Tibial nerve (tissue), 4 donors: ENCODE results near the gene GDF10. TPM values are rescaled to one million over a fixed set of nuclear protein-coding genes. Genes with fewer than 3 reads are reported as not detected.

Source experiments
- DNase-seq, 2 donors: peaks; one replicate each; pipeline ENCODE4 v3.0.0-alpha.2; 2019; ENCODE audit warnings: low spot score in 2 of 2
- H3K27ac ChIP-seq, 4 donors: fragments of 200-600 bp; sonication (generic) in 3 of 4; one replicate each; pipeline ENCODE4 v1.5.1; 2017 to 2019; ENCODE audit warnings: mild to moderate bottlenecking in 1 of 4
- H3K27me3 ChIP-seq, 2 donors: fragments of 200-600 bp; sonication (generic) in 1 of 2; one replicate each; pipeline versions ENCODE4 v1.5.1 to v1.6.0; 2017 to 2019
- H3K36me3 ChIP-seq, 3 donors: fragments of 200-600 bp; sonication (generic); one replicate each; pipeline ENCODE4 v1.5.1; 2018 to 2019
- H3K4me1 ChIP-seq, 4 donors: fragments of 200-600 bp; sonication (generic) in 3 of 4; one replicate each; pipeline ENCODE4 v1.5.1; 2017 to 2019
- H3K4me3 ChIP-seq, 4 donors: fragments of 200-600 bp; sonication (generic) in 3 of 4; one replicate each; pipeline ENCODE4 v1.5.1; 2017 to 2019; ENCODE audit warnings: mild to moderate bottlenecking in 1 of 4, moderate library complexity in 1 of 4
- H3K9me3 ChIP-seq, 4 donors: fragments of 200-600 bp; sonication (generic) in 3 of 4; one replicate each; pipeline ENCODE4 v1.5.1; 2017 to 2019
- EP300 ChIP-seq, 2 donors: sonication (generic); formaldehyde crosslinking; IDR thresholded peaks; one replicate each; pipeline ENCODE4 v1.6.1; 2017; ENCODE audit warnings: antibody characterized with exemption in 2 of 2, mild to moderate bottlenecking in 1 of 2
- POLR2A ChIP-seq, 2 donors: fragments of 450-650 bp; IDR thresholded peaks; one replicate each; pipeline ENCODE4 v1.6.1; 2017; ENCODE audit warnings: antibody characterized with exemption in 2 of 2, mild to moderate bottlenecking in 2 of 2, moderate library complexity in 2 of 2
- WGBS, 2 donors: methylation state at CpG; one replicate each; pipeline ENCODE4 v1.1.5; 2018; 5-methylcytosine and 5-hydroxymethylcytosine counted together
- total RNA-seq, 4 donors: library from RNA; depleted of rRNA; stranded (reverse); fragments of >200 nt; gene quantifications; one replicate each; pipeline ENCODE4 v1.1.0, GENCODE V29; 2016
- TF ChIP-seq, protein P1 (sequence below), 5 experiments: fragments of 200-600 bp in 3 of 5; fragments of 450-650 bp in 2 of 5; sonication (generic) in 3 of 5; IDR thresholded peaks; one replicate each; pipeline ENCODE4 v1.5.1; 2016 to 2019; ENCODE audit warnings: antibody characterized with exemption in 5 of 5, mild to moderate bottlenecking in 3 of 5, moderate library complexity in 2 of 5

GDF10 gene
- total RNA-seq, 4 donors from 2014 or later, result 10.2 to 48.2 (median 22.9) TPM

DNA sequence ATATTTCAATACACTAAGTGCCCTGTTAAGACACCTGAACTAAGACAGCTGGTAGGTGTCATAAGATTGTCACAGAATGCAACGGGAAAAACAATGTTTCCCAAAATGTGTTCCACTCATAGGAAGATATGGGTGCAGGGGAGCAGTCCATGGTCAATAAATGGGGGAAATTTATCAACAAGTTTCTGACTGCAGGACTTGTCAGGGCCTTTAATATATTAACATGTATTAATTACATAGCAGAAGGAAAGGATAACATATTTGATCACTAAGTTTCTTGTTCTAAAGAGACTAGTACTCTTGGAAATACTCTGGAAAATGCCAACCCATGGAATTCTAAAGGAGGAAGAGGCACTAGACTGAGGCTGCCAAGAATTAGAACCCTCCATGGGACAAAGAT, 54.9 kb downstream of the GDF10 start:
- Histone ChIP-seq H3K27me3 (no peaks in the 10 kb centered on the region), H3K9me3 (no peaks in the 10 kb centered on the region), H3K36me3 (no peaks in the 10 kb centered on the region), H3K4me3 (no peak overlapping the region), H3K4me1 (no peaks in the 10 kb centered on the region), H3K27ac (no peak overlapping the region)
- WGBS, 2 donors, result 93 to 96% methylated on average over 1 of the region's 1 CpG
- no peak for DNase-seq
- no peak for TF ChIP-seq POLR2A (IDR thresholded peaks at IDR 0.05)

DNA sequence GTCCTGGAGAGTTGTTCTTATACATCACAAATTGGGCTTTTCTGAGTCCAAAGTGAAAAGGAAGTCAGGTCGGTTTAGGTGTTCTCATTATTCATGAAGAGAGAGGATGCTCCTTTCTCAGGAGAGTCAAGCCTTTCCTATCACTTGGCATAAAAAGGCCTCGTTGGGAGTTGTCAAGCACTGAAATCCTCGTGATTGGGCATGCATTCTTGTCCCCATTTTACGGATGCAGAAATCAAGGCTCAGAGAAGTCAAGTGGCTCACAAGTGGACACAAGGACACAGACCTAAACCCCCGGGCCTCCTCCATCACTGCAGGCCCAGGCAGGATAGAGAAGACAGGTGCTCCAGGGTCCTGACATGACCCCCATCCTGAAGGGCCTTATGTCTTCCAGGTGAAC, 56.7 kb downstream of the GDF10 start:
- no peak overlapping the region for H3K4me3 ChIP-seq
- DNase-seq, result no peak
- no peaks in the 10 kb centered on the region for H3K27me3 ChIP-seq
- no peak overlapping the region for H3K27ac ChIP-seq
- no peaks in the 10 kb centered on the region for H3K9me3 ChIP-seq
- TF ChIP-seq, protein P1, sequence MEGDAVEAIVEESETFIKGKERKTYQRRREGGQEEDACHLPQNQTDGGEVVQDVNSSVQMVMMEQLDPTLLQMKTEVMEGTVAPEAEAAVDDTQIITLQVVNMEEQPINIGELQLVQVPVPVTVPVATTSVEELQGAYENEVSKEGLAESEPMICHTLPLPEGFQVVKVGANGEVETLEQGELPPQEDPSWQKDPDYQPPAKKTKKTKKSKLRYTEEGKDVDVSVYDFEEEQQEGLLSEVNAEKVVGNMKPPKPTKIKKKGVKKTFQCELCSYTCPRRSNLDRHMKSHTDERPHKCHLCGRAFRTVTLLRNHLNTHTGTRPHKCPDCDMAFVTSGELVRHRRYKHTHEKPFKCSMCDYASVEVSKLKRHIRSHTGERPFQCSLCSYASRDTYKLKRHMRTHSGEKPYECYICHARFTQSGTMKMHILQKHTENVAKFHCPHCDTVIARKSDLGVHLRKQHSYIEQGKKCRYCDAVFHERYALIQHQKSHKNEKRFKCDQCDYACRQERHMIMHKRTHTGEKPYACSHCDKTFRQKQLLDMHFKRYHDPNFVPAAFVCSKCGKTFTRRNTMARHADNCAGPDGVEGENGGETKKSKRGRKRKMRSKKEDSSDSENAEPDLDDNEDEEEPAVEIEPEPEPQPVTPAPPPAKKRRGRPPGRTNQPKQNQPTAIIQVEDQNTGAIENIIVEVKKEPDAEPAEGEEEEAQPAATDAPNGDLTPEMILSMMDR (IDR thresholded peaks at IDR 0.05), result no peak
- TF ChIP-seq POLR2A (IDR thresholded peaks at IDR 0.05) (no peak), EP300 (IDR thresholded peaks at IDR 0.05) (no peak)
- 80 to 88% methylated on average over 5 of the region's 5 CpGs for WGBS, 2 donors
- H3K36me3 ChIP-seq, result no peaks in the 10 kb centered on the region
- H3K4me1 ChIP-seq, result no peaks in the 10 kb centered on the region

DNA sequence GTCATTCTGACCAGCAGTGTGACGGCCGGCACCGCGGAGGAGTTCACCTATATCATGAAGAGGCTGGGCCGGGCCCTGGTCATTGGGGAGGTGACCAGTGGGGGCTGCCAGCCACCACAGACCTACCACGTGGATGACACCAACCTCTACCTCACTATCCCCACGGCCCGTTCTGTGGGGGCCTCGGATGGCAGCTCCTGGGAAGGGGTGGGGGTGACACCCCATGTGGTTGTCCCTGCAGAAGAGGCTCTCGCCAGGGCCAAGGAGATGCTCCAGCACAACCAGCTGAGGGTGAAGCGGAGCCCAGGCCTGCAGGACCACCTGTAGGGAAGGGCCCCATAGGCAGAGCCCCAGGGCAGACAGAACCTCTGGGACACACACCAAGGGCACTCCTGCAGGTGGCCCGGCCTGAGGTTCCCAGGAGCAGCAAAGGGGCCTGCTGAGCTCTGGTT, 57.2 kb downstream of the GDF10 start:
- 95 to 98% methylated on average over 5 to 12 of the region's 12 CpGs for WGBS, 2 donors
- TF ChIP-seq EP300 (IDR thresholded peaks at IDR 0.05) (no peak), POLR2A (IDR thresholded peaks at IDR 0.05) (no peak)
- TF ChIP-seq, protein P1 (IDR thresholded peaks at IDR 0.05), result no peak

DNA sequence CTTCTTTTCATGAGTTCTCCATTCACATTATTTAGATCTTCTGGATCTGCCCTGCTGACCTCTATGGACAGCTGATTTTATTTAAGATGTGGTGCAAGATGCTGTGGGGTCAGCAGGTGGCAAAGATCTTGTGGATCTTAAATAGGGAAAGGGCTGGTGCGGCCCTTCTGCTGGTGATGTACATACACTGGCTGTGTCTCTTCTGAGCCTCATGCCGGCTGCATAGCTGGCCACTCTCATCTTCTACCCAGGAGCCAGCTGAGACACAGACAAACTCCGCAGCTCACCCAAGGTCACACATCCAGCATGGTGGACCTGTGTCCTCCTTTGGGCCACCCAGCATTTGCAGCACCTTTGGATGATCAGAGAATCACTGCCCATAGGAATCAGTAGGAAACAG, 57.9 kb downstream of the GDF10 start:
- Histone ChIP-seq H3K36me3 (no peaks in the 10 kb centered on the region), H3K27ac (no peak overlapping the region), H3K27me3 (no peaks in the 10 kb centered on the region), H3K4me1 (no peaks in the 10 kb centered on the region), H3K9me3 (no peaks in the 10 kb centered on the region), H3K4me3 (no peak overlapping the region)
- WGBS, 2 donors, result 92 to 97% methylated on average over 3 of the region's 3 CpGs
- DNase-seq, result no peak
- no peak for TF ChIP-seq POLR2A (IDR thresholded peaks at IDR 0.05)
- no peak for TF ChIP-seq EP300 (IDR thresholded peaks at IDR 0.05)
- TF ChIP-seq, protein P1 (IDR thresholded peaks at IDR 0.05), result no peak

More for the DNA sequence above, 57.2 kb downstream of the GDF10 start:
- no peak overlapping the region for H3K27ac ChIP-seq
- no peak for DNase-seq
- no peaks in the 10 kb centered on the region for H3K27me3 ChIP-seq
- H3K9me3 ChIP-seq, result no peaks in the 10 kb centered on the region
- H3K36me3 ChIP-seq, result no peaks in the 10 kb centered on the region
- no peaks in the 10 kb centered on the region for H3K4me1 ChIP-seq
- H3K4me3 ChIP-seq, result no peak overlapping the region

DNA sequence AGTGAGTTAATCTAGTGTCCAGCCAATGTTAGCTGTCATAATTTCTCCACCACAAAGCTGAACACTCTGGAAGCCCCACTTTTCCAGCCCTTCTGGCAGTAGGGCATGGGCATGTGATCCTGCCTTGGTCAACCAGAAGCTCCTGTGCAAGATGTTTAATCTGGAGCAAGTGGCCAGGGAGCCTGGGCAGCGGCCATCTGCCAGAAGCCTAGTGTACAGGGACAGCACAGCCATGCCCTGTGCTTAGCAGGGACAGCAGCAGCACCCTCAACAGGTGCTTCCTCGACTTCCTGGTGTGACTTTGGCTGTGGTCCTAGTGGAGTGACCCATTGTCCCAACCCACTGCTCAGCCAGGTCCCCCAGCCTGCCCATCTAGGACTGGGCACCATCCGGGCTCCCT, 58.5 kb downstream of the GDF10 start:
- 86 to 97% methylated on average over 2 of the region's 3 CpGs for whole genome bisulfite sequencing, 2 donors
- Histone ChIP-seq H3K4me3 (no peak overlapping the region), H3K4me1 (no peaks in the 10 kb centered on the region), H3K27ac (no peak overlapping the region), H3K36me3 (no peaks in the 10 kb centered on the region), H3K27me3 (no peaks in the 10 kb centered on the region), H3K9me3 (no peaks in the 10 kb centered on the region)
- no peak for TF ChIP-seq POLR2A (IDR thresholded peaks at IDR 0.05)
- TF ChIP-seq, protein P1 (IDR thresholded peaks at IDR 0.05), result no peak
- no peak for TF ChIP-seq EP300 (IDR thresholded peaks at IDR 0.05)
- DNase-seq, result no peak

DNA sequence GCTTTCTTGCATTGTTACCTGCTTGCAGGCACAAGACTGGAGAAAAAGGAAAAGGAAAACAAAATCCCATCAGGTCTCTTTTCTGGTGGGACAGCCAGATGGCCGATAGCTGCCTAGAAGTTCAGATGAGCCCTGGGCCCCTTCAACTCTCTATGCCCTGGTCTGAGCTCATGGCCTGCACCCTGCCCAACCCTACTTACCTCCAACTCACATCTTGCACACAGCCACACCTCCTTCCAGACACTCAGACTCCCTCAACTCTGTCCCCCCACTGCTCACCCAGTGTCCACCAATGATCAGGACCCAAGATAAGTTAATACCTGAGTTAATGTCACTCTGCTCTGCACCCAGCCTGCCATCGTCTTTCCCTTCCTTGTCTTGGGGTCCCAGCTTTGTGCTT, 59.1 kb downstream of the GDF10 start:
- Histone ChIP-seq H3K27me3 (no peaks in the 10 kb centered on the region), H3K4me3 (no peak overlapping the region), H3K36me3 (no peaks in the 10 kb centered on the region), H3K9me3 (no peaks in the 10 kb centered on the region), H3K27ac (no peak overlapping the region), H3K4me1 (no peaks in the 10 kb centered on the region)
- no peak for DNase-seq
- WGBS, 2 donors, result 94% methylated on average over 2 of the region's 2 CpGs
- TF ChIP-seq, protein P1 (IDR thresholded peaks at IDR 0.05), result no peak
- no peak for TF ChIP-seq POLR2A (IDR thresholded peaks at IDR 0.05)
- no peak for TF ChIP-seq EP300 (IDR thresholded peaks at IDR 0.05)
